ENCODE data around the gene RAPGEF2. TPM values are rescaled to one million over a fixed set of nuclear protein-coding genes. Genes with fewer than 3 reads are reported as not detected.

RAPGEF2 gene
- total RNA-seq, 1 donor from 2014 or later = 38.9 TPM

- H3K4me3 ChIP-seq (ENCODE audit: low read depth, low read length) = no peak overlapping the region
- DNase-seq (ENCODE audit: low read depth) = no peak
- no peak for TF ChIP-seq CTCF (conservative IDR thresholded peaks at IDR 0.05; ENCODE audit: low read depth, low read length)
Measured at GRCh38 chr4:159210975-159211374, 108.1 kb downstream of the RAPGEF2 start.

GRCh38 chr4:159212675-159213293 lies 109.9 kb downstream of the RAPGEF2 start:
- H3K4me3 ChIP-seq (ENCODE audit: low read depth, low read length) = no peak overlapping the region
- no peak for TF ChIP-seq CTCF (conservative IDR thresholded peaks at IDR 0.05; ENCODE audit: low read depth, low read length)
- DNase-seq (ENCODE audit: low read depth) = no peak

- TF ChIP-seq CTCF (conservative IDR thresholded peaks at IDR 0.05; ENCODE audit: low read depth, low read length) = no peak
- DNase-seq (ENCODE audit: low read depth) = no peak
- H3K4me3 ChIP-seq (ENCODE audit: low read depth, low read length) = no peak overlapping the region
Measured at GRCh38 chr4:159216834-159217233, 114.0 kb downstream of the RAPGEF2 start.

GRCh38 chr4:159219862-159220261 lies 117.0 kb downstream of the RAPGEF2 start:
- no peak overlapping the region for H3K4me3 ChIP-seq (ENCODE audit: low read depth, low read length)
- DNase-seq (ENCODE audit: low read depth) = no peak
- TF ChIP-seq CTCF (conservative IDR thresholded peaks at IDR 0.05; ENCODE audit: low read depth, low read length) = no peak

- TF ChIP-seq CTCF (conservative IDR thresholded peaks at IDR 0.05; ENCODE audit: low read depth, low read length) = no peak
- H3K4me3 ChIP-seq (ENCODE audit: low read depth, low read length) = no peak overlapping the region
- no peak for DNase-seq (ENCODE audit: low read depth)
Measured at GRCh38 chr4:159220353-159220752, 117.5 kb downstream of the RAPGEF2 start.

- no peak for DNase-seq (ENCODE audit: low read depth)
- no peak for TF ChIP-seq CTCF (conservative IDR thresholded peaks at IDR 0.05; ENCODE audit: low read depth, low read length)
- H3K4me3 ChIP-seq (ENCODE audit: low read depth, low read length) = no peak overlapping the region
Measured at GRCh38 chr4:159221280-159221679, 118.4 kb downstream of the RAPGEF2 start.

- H3K4me3 ChIP-seq (ENCODE audit: low read depth, low read length) = no peak overlapping the region
- TF ChIP-seq CTCF (conservative IDR thresholded peaks at IDR 0.05; ENCODE audit: low read depth, low read length) = no peak
- DNase-seq (ENCODE audit: low read depth) = no peak
Measured at GRCh38 chr4:159222043-159222552, 119.2 kb downstream of the RAPGEF2 start.

Measured in epithelial cell of proximal tubule (primary cell).